Activated gamma-delta T cell treated with Interleukin-2 at 50 U/mL for 16 hours (primary cell): Measurements from ENCODE around the gene EMSY.
"Not testable (repeated sequence)": the region's sequence is repeated elsewhere in the genome, so short reads cannot be mapped to it uniquely, and the experiment has no call there.

Experiments
- DNase-seq: peaks from one replicate; pipeline ENCODE4 v3.0.0-alpha.2; 2020

The EMSY gene

DNA sequence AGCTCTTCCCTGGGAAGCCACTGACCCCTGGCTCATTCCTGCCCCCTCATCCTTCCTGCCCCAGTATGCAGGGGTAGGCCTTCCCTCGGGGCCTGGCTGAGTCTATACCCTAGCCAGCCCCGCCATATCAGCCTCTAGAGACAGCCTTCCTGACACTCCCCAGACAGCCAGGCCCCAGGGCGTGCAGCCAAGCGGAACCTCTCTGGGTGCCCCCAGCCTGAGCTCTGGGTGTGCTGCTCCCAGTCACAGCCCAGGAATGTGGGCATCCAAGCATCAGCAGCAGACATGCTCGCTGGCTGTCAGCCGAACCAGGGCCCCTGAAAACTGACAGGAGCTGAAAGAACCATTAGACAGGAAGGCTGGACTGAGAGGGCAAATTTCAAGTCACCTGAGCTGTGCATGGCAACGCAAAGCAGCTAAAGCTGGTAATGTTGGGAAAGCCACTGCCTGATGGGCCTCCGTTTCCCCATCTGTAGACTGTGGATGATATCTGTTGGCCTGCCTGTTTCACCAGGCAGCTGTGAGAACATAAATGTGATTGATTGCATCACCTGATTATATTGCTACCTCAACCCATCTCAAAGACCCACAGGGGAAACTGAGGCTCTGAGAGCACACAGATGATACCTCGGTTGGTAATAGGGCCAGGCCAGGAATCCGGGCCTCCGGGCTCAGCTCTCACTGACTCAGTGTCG is 132.6 kb downstream of the EMSY start:
- DNase-seq = no peak

DNA sequence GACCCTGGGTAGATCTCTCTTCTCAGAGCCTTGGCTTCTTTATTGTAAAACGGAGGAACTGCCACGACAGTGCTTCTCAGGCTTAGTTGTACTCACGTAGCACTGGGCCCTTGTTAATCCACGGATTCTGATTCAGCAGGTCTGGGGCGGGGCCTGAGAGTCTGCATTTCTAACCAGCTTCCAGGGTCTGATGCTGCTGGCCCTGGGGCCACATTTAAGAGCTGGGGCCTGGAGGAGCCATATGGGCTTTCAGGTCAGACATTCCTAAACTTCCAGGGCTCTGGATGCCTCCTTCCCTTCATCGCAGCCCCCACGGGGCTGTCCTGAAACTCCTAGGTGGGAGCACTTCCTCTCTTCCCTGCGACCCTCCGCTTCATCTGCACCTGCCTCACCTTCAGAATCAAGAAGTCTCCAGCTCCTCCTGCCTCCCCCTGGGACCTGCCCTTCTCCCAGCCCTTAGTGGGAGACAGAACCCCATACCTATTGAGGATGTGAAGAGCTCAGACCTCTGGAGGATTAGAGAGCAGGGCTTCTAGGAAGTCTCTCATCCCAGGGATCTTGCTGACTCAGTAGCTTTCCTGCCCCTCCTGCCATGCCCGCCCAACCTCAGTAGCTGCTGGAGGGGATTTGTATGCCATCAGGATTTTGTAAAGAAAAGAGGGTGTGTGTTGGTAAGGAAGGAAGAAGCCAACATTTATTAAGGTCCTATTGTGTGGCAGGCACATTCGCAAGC is 133.3 kb downstream of the EMSY start:
- DNase-seq = no peak

DNA sequence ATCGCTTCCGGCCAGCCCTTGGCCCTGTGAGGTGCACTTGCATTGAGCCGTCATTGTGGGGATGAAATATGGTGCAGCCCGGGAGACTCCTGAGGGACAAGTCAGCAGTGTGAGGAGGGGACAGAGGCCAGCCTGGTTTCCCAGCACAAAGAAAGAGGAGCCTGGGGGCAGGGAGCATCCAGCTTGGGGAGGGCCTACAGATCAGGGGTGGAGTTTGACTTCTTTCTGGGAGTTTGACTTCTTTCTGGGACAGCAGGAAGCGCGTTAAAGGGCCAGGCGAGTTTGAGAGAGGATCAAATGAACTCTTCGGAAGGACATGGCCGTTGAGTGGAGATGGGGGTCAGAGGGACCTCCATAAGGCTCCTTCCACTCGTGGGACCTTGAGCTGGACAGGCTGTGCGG is 133.8 kb downstream of the EMSY start:
- no peak for DNase-seq

DNA sequence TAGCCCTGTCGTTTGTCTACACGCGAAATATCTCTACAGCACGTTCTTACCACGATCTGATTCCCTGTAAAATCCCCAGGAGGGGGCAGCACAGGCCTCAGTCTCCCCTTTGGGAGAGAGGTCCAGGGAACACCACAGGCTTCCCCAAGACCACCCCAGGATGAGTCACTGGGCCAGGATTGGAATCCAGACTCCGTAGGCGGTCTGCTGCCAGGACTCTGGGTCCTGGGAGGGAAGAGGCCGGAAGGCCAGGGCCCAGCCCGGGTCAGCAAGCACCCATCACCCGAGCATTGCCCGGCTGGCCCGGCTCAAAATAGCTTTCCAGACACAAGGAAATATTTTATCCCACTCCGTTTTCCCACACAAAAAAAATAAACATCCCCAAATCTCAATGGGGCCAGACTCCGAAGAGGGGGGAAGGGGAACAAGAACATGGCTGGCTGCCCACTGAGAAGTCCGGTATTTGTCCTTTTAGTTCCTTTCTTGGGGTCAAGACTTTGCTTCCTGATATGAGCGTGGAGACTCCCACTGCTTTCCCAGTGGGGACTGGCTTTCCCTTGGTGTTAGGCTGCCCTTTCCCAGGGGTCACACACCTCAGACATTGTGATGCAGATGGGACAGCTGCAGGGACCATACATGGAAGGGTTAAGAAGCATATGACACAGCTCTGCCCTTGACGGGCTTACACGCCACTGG is 134.4 kb downstream of the EMSY start:
- no peak for DNase-seq

DNA sequence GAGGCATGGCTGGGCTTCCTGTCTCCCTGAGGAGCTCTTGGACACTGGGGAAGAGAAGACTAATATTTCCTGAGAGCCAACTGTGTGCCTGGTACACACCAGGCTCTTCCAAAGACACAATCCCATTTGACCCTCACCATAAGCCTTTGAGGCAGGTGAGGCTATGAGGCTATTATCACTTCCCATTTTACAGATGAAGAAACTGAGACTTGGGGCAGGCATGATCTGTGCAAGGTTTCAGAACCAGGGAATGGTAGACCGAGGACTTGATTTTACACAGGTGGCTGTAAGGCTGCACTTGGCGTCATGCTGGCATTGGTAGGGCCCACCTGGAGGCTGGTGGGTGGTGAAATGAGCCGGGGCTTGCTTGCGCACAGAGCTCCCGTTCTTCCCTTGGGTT is 134.9 kb downstream of the EMSY start:
- DNase-seq = no peak

DNA sequence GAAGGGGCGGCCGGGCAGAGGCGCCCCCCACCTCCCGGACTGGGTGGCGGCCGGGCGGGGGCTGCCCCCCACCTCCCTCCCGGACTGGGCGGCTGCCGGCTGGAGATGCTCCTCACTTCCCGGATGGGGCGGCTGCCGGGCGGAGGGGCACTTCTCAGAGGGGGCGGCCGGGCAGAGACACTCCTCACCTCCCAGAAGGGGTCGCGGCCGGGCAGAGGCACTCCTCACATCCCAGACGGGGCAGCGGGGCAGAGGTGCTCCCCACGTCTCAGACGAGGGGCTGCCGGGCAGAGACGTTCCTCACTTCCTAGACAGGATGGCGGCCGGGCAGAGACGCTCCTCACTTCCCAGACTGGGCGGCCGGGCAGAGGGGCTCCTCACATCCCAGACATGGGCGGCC is 137.7 kb downstream of the EMSY start:
- DNase-seq = not testable (repeated sequence)

DNA sequence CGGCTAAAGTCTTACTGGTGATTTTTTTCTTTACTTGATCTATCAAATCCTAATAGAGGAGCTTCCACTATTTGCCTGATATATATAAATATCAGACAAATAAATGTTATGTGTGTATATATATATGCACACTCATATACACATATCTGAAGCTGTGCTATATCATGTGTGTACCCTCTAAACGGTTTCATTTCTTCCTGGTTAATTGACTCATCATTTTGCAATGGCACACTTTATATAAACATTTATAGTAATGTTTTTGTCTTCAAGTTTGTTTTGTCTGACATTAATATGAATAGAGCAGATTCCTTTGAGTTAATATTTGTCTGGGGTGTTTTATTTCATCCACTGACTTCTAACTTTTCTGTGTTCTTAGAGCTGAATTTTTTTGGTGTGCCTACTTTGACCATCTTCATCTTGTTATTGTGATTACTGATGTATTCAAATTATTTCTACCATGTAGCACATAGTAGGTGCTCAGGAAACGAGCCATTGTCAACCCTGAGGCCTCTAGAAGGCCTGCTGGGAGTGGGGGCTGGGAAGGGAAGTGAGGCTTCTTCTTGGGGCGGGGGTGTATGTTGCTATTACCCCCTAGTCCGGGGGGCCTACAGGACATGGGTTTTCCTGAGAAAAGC is 143.1 kb downstream of the EMSY start:
- DNase-seq = no peak

DNA sequence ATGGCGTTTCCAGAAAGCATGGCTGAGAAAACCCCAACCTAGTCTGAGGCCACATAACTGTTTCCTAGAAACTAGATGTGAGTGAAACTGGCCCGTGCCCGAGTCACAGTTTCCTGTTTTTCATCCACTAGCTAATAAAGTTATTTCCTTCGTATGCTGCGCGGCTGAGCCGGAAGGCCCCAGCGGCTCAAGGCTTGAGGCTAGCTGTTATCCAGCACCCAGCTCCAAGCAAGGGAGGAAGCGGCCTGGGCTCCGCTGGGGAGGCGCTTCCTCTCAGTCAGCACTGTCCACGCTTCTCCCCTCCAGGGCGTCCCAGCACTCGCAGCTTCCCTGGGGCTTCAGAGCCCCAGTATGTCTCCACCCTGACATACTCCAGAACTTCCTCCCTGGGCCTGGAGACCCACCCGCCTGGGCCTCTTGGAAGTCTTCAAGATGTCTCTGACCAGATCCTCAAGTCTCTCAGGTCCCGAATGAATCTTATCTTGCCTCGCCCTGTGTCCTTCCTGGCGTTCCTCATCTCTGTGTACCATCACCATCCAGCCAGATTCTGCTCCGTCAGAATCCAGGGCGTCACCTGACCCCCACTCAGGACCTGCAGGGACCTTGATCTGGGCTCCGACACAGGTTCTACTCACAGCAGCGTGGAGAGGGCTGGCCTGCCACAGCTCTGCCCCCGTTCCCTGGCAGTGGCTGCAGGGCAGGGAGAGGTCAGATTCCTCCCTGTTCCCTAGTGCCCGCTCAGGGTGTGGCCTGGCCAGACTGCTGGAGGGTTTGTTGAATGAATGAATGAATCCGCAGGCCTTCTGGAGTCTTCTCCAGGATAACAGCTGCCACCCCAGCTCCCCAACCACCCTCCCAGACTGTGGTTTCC is 143.9 kb downstream of the EMSY start:
- no peak for DNase-seq

DNA sequence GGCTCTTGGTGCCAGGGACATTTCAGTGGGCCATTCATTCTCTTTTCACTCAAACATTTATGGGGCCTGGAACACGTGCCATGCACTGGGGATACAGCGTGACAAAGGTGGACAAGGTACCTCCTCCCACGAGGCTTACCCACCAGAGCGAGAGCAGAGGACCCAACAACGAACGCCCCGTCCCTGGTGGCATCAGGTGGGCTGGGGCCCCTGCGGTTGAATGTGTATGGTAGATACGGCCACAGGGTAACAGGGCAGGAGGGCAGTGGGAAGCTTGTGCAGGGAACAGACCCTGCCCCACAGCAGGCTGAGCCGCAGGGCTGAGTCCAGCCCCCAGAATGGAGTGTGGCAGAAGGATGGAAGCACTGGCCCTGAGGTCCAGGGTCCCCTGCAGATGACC is 144.7 kb downstream of the EMSY start:
- DNase-seq = no peak

DNA sequence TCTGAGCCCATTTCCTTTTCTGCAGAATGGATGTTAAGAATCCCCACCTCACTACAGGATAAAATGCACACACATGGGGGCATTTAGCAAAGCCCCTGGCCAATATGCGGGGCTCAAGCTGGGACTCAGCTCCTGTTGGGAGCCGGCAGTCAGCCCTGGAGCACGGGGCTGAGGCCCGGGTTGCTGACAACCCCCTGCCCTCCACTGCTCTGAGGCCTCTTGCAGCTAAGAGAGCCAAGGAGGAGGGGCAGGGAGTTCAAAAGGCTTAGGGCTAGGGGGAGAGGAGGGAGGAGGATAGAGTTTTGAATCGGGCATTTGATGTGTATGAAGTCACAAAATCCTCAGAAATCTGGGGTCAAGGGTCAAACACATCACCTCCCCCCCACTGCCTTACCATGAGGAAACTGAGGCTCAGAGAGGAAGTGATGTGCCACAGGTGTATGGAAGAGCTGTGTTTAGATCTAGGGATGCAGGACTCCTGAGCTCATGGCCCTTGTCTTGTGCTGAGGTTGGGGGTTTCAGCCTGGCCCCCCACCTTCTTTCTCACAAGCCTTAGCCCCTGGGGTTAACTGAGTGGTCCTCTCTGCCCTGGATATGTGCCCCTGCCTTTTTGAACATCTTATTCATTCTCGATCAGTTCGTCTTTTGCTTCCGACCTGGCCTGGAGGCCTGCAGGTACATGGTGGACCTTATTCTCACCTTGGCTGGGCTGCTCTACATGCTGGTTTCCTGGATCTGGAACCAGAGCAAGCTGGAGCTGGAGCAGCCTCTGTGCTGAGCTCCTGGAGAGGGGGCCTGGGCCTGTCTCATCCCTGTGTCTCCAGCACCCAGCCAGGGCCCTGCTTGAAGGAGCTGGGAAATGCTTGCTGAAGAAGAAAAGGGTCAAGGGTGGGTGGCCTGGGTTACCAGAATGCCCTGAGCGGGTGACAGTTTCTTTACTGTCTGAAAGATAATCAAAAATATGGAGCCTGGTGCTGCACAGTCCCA is 145.4 kb downstream of the EMSY start:
- DNase-seq = no peak

DNA sequence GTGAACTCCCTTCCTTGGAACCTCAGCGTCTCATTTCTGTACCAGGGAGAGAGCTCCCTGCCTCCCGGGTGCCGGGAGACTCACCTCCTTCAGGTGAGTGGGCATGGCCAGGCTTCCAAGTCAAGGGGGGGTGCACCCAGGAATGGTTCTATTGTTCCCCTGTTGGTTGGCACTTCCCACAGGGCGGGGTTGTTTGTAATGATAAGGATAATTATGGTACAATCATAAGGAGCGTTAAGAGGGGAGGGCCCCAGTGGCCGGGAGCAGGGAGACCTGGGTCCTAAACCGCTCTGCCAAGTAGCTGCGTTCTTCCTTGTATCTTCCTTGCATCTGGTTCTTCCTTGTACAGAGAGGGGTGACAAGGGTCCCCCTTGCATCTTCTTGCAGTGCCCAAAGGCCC is 146.6 kb downstream of the EMSY start:
- no peak for DNase-seq

DNA sequence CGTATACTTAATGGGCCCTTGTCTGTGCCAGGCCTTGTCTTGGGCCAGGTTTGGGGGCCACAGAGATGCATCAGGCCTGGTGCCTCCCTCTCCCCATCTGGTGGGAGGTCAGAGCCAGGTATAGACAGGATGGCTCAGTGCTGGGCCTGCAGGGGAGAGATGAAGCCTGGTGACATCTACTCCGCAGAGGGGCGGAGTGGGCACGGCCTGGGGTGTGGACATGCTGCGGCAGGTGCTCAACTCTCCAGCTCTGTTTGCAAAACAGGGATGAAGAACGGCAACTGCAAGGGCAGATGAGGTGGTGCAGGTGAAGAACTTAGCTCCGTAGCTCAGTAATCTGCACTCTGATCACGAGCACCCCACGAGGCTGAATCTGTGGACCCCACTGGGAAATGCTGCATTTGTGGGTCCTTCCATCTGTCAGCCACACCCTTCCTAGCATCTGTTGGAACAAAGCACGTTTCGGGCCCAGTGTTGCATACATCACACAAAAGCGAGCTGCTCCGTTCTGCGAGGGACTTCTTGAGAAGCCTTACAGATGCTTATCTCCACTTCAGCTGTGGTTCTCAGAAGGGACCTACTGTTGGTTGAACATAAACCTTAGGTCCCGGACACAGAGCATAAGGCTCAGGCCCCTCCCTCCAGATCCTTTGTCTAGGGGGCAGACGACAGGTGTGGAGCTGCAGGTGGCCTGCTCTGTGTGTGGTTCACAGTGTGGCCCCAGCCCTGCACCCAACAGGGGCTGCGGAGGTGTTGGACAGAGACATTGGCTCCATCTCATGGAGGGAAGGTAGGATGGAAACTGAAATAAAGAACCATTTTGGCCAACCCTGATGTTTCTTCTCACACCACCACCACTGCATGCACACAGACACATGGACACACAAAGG is 147.5 kb downstream of the EMSY start:
- DNase-seq = no peak

DNA sequence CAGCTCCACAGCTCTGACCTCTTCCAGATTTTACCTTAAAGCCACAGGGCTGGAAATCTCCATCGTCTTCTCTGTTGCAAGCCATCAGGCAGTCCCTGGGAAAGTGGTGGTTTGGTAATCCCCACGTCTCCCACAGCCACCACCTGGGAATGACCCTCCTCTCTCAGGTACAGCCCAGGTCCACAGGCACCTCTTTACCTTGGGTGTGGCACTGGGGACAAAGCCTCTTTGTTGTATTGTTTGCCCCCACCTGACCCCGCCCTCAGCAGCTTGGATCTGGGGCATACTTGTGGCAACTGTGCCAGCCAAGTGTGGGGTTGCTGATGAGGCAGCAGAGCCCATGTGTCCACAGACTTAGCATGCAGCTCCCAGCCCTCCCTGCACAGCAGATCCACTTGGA is 148.1 kb downstream of the EMSY start:
- no peak for DNase-seq

DNA sequence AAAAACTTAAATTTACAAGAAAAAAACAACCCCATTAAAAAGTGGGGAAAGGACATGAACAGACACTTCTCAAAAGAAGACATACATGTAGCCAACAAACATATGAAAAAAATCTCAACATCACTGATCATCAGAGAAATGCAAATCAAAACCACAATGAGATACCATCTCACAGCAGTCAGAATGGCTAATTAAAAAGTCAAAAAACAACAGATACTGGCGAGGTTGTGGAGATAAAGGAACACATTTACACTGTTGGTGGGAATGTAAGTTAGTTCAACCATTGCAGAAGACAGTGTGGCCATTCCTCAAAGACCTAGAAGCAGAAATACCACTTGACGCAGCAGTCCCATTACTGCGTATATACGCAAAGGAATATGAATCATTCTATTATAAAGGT is 150.3 kb downstream of the EMSY start:
- not testable (repeated sequence) for DNase-seq

DNA sequence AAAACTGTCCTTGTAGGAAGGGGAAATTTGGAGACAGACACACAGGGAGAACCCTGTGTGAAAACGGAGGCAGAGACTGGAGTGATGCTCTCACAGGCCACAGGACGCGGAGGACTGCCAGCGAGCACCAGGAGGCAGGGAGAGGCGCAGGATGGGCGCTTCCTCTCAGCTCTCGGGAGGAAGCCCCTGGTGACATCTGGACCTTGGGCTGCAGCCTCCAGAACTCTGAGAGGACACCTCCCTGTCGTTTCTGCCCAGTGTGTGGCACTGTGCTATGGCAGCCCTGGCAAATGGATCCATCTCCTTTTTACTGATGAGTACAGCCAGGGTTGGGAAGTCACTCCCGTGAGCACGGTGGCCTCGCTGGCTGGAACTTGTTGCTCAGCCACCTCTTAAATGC is 151.8 kb downstream of the EMSY start:
- no peak for DNase-seq

DNA sequence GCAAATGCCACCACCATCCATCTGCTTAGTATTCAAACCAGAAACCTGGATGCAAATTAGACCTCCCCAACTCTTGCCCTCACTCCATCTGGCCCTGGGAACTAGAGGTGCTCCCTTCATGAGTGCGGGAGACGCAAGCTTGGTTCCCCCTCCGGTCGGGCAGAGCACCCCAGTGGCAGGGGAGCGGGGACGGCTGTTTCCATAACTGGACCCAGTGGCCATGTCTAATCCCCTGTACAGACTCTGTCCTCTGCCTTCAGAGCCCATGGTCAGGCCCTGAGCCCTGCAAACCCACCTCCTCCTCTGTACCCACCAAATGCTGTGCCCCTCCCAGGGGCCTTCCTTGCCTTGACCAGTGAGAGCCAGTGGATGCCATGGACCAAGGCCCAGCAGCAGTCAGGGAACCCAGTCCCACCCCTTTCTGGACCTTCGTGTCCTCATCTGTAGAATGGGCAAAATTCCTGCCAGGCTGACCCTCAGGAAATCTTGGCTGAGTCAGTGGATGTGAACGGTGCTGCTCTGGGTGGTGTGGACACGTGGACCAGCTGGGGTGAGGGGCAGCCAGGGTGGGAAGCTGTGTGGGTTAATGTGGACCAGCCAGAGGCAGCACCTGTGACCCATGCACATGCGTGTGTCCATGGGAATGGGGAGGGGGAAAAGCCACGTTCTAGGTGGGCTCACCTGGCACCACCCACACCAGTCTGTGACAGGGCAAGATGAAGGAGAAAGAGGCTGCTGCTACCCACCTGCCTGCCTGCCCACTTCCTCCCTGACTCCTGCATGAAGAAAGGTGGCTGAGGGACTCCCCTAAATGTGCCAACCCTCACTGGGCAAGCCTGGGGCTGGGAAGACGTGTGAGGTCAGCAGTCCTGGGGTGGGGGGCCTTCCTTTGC is 153.0 kb downstream of the EMSY start:
- DNase-seq = no peak

DNA sequence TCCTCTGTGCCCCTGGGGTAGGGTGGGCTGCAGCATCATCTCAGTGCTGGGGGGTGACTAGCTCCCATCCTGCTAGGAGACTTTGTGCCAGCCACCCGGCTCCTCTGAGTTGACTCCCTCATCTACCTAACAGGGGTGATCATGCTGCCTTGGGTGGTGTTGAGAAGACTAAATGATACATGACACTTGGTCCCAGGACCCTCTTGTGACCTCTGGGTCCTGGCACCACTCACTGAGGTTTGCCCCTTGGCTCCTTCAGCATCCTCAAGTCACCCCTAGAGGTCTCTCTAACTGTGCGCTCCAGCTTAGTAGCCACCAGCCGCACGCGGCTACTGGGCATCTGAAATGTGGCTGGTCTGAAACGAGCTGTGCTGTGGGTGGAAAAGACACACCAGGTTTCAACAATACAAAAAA is 153.6 kb downstream of the EMSY start:
- DNase-seq = no peak

DNA sequence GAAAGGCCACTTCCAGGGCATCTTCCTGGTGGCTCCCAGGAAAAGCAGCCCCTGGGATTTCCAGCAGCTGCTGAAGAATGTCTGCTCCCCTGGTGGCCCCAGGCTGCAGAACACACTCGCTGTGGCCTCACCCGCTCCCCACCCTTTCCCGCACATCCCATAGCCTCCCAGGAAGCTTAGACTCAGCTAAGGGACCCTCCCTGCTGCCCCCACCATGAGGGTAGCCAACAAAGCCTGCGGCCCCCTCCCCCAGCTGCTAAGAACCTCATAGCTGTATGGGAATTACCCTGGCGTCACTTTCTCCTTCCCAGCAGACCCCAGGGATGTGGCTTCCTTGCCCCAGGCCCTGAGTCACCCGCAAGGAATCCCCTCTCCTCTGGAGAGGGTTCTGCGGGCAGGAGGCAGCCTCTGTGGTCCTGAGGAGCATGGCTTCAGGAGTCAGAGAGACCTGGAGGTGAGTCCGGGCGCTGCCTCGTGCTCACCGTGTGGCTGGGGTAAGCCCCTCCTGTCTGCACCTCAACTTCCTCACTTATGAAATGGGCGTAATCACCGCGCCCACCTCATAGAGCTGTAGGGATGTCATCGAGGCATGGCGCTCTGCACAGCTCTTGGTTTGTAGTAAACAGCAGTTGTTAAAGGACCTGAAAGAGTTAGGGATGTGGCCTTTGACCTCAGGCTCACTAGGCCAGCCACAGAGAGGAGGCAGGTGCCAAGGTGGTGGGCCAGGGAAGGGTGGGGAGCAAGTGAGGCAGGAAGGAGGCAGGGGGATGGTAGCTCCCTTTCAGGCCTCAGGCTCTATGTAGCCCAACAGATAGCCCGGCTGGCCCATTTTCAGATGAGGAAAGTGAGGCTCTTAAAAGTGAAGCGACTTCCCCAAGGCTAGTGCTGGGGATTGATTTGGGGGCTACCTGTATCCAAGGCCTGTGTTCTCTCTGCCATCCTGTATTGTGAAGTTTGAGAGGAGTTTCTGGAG is 154.5 kb downstream of the EMSY start:
- DNase-seq = no peak
